ENCODE results near the gene TRIP12.

- TF ChIP-seq CTCF (IDR thresholded peaks at IDR 0.05): no peak
- TF ChIP-seq EZH2 (IDR thresholded peaks at IDR 0.05; ENCODE audit: borderline replicate concordance, insufficient read depth, low read depth, low read length, poor library complexity, severe bottlenecking): no peak
These were observed 49.5 kb upstream of the TRIP12 start for GRCh38 chr2:229971298-229971790.
